Measurements from ENCODE around the gene DUS4L.

Gene DUS4L

GRCh38 chr7:107580716-107581383 lies 17.1 kb downstream of the DUS4L start:
- no peak for DNase-seq (ENCODE audit: low spot score)

GRCh38 chr7:107581387-107582013 lies 17.7 kb downstream of the DUS4L start:
- DNase-seq (ENCODE audit: low spot score), result no peak

- DNase-seq (ENCODE audit: low spot score), result no peak
These were observed 19.1 kb downstream of the DUS4L start for GRCh38 chr7:107582875-107583274.

- no peak for DNase-seq (ENCODE audit: low spot score)
These were observed 20.9 kb downstream of the DUS4L start for GRCh38 chr7:107584716-107585115.

GRCh38 chr7:107588529-107589130 lies 24.9 kb downstream of the DUS4L start:
- no peak for DNase-seq (ENCODE audit: low spot score)

GRCh38 chr7:107591421-107591820 lies 27.6 kb downstream of the DUS4L start:
- DNase-seq (ENCODE audit: low spot score), result no peak

GRCh38 chr7:107592361-107593024 lies 28.7 kb downstream of the DUS4L start:
- no peak for DNase-seq (ENCODE audit: low spot score)

- no peak for DNase-seq (ENCODE audit: low spot score)
These were observed 29.2 kb downstream of the DUS4L start for GRCh38 chr7:107593025-107593410.

- no peak for DNase-seq (ENCODE audit: low spot score)
These were observed 31.4 kb downstream of the DUS4L start for GRCh38 chr7:107594961-107595737.

GRCh38 chr7:107596881-107597581 lies 33.3 kb downstream of the DUS4L start:
- DNase-seq (ENCODE audit: low spot score), result no peak

- no peak for DNase-seq (ENCODE audit: low spot score)
These were observed 33.8 kb downstream of the DUS4L start for GRCh38 chr7:107597582-107597916.

- DNase-seq (ENCODE audit: low spot score), result no peak
These were observed 34.2 kb downstream of the DUS4L start for GRCh38 chr7:107597953-107598352.

- DNase-seq (ENCODE audit: low spot score), result no peak
These were observed 35.5 kb downstream of the DUS4L start for GRCh38 chr7:107599262-107599661.

GRCh38 chr7:107600816-107601215 lies 37.0 kb downstream of the DUS4L start:
- DNase-seq (ENCODE audit: low spot score), result no peak

GRCh38 chr7:107605218-107605815 lies 41.5 kb downstream of the DUS4L start:
- DNase-seq (ENCODE audit: low spot score), result no peak

GRCh38 chr7:107606303-107606702 lies 42.5 kb downstream of the DUS4L start:
- DNase-seq (ENCODE audit: low spot score), result no peak

GRCh38 chr7:107609811-107610261 lies 46.1 kb downstream of the DUS4L start:
- DNase-seq (ENCODE audit: low spot score), result no peak

- no peak for DNase-seq (ENCODE audit: low spot score)
These were observed 46.6 kb downstream of the DUS4L start for GRCh38 chr7:107610323-107610722.

- DNase-seq (ENCODE audit: low spot score), result no peak
These were observed 49.7 kb downstream of the DUS4L start for GRCh38 chr7:107613439-107613838.

GRCh38 chr7:107613948-107614347 lies 50.2 kb downstream of the DUS4L start:
- no peak for DNase-seq (ENCODE audit: low spot score)

- no peak for DNase-seq (ENCODE audit: low spot score)
These were observed 50.7 kb downstream of the DUS4L start for GRCh38 chr7:107614425-107614824.

Measured in CD4-positive, alpha-beta T cell treated with Interleukin-15 for 4 hours (primary cell).